ENCODE data around the gene LNPK. TPM values are rescaled to one million over a fixed set of nuclear protein-coding genes. Genes with fewer than 3 reads are reported as not detected.
"Not testable (repeated sequence)": the region's sequence is repeated elsewhere in the genome, so short reads cannot be mapped to it uniquely, and the experiment has no call there.

The LNPK gene
- polyA plus RNA-seq, 3 donors: 23.3 to 24.0 (median 23.7) TPM

- DNase-seq: no peak
Measured at GRCh38 chr2:175918935-175919334, 83.1 kb downstream of the LNPK start.

- no peak for DNase-seq
Measured at GRCh38 chr2:175914846-175915245, 87.2 kb downstream of the LNPK start.

- DNase-seq: not testable (repeated sequence)
Measured at GRCh38 chr2:175913849-175914743, 88.0 kb downstream of the LNPK start.

- DNase-seq: not testable (repeated sequence)
Measured at GRCh38 chr2:175913267-175913666, 88.8 kb downstream of the LNPK start.

GRCh38 chr2:175904035-175904434, 98.0 kb downstream of the LNPK start:
- no peak for DNase-seq

GRCh38 chr2:175903384-175903936, 98.6 kb downstream of the LNPK start:
- no peak for DNase-seq

- DNase-seq: not testable (repeated sequence)
Measured at GRCh38 chr2:175895957-175896356, 106.1 kb downstream of the LNPK start.

- no peak for DNase-seq
Measured at GRCh38 chr2:175892046-175892445, 110.0 kb downstream of the LNPK start.

GRCh38 chr2:175890636-175891242, 111.3 kb downstream of the LNPK start:
- no peak for DNase-seq

- DNase-seq: peak; percentile 24
Measured at GRCh38 chr2:175889701-175890302, 112.3 kb downstream of the LNPK start.

GRCh38 chr2:175887776-175888175, 114.3 kb downstream of the LNPK start:
- DNase-seq: no peak

GRCh38 chr2:175884697-175885393, 117.2 kb downstream of the LNPK start:
- no peak for DNase-seq

GRCh38 chr2:175883586-175884194, 118.4 kb downstream of the LNPK start:
- no peak for DNase-seq

GRCh38 chr2:175879679-175880078, 122.4 kb downstream of the LNPK start:
- no peak for DNase-seq

GRCh38 chr2:175877845-175878544, 124.1 kb downstream of the LNPK start:
- DNase-seq: no peak

GRCh38 chr2:175874291-175874690, 127.8 kb downstream of the LNPK start:
- no peak for DNase-seq
